Eye (tissue), 1 donor: ENCODE measurements around the gene HSPA4L.
A peak's percentile ranks its signal among the peaks of the same experiment; 100 is the strongest.

Experiments used
- DNase-seq: peaks from one replicate; pipeline ENCODE4 v3.0.0-alpha.2; 2015

HSPA4L gene

GRCh38 chr4:127782275-127783025 lies at the start of gene HSPA4L:
Gene HSPA4L, plus strand, starts transcription at chr4:127782322. Its CDS starts 229 bp downstream, at chr4:127782551.
- peak; percentile 88 for DNase-seq

- DNase-seq: peak; percentile 66
Observed at GRCh38 chr4:127732623-127733328, 49.3 kb upstream of the HSPA4L start.

GRCh38 chr4:127734976-127735375 lies 47.1 kb upstream of the HSPA4L start:
- no peak for DNase-seq

- DNase-seq: no peak
Observed at GRCh38 chr4:127737295-127737694, 44.8 kb upstream of the HSPA4L start.

GRCh38 chr4:127741247-127741646 lies 40.9 kb upstream of the HSPA4L start:
- DNase-seq: no peak

- no peak for DNase-seq
Observed at GRCh38 chr4:127747883-127748282, 34.2 kb upstream of the HSPA4L start.

- DNase-seq: no peak
Observed at GRCh38 chr4:127748957-127749356, 33.2 kb upstream of the HSPA4L start.

GRCh38 chr4:127756906-127757305 lies 25.2 kb upstream of the HSPA4L start:
- no peak for DNase-seq

- DNase-seq: no peak
Observed at GRCh38 chr4:127759228-127759820, 22.8 kb upstream of the HSPA4L start.

GRCh38 chr4:127759893-127760292 lies 22.2 kb upstream of the HSPA4L start:
- no peak for DNase-seq

- no peak for DNase-seq
Observed at GRCh38 chr4:127771535-127772275, 10.4 kb upstream of the HSPA4L start.

GRCh38 chr4:127772769-127773671 lies 9.1 kb upstream of the HSPA4L start:
- DNase-seq: no peak

- DNase-seq: no peak
Observed at GRCh38 chr4:127775843-127776242, 6.3 kb upstream of the HSPA4L start.

GRCh38 chr4:127776620-127777019 lies 5.5 kb upstream of the HSPA4L start:
- no peak for DNase-seq

- DNase-seq: no peak
Observed at GRCh38 chr4:127777487-127777886, 4.6 kb upstream of the HSPA4L start.

- DNase-seq: no peak
Observed at GRCh38 chr4:127778102-127778501, 4.0 kb upstream of the HSPA4L start.

- no peak for DNase-seq
Observed at GRCh38 chr4:127780598-127780997, 1.5 kb upstream of the HSPA4L start.

GRCh38 chr4:127781300-127782024 lies 660 bp upstream of the HSPA4L start:
- DNase-seq: no peak

- DNase-seq: peak; percentile 95
Observed at GRCh38 chr4:127782025-127782274, 172 bp upstream of the HSPA4L start.

- DNase-seq: peak; percentile 90
Observed at GRCh38 chr4:127783026-127783769, 1.1 kb downstream of the HSPA4L start.
